LNCAP (cell line): ENCODE measurements around the gene CFAP43.

Experiments
- CTCF ChIP-seq: fragments of 450-650 bp; IDR thresholded peaks from 2 replicates; pipeline ENCODE4 v1.5.1; 2017; ENCODE audit warnings: mild to moderate bottlenecking

The CFAP43 gene

GRCh38 chr10:104104926-104105325 lies 127.2 kb downstream of the CFAP43 start:
- TF ChIP-seq CTCF, result no peak

- TF ChIP-seq CTCF, result no peak
These were observed 127.7 kb downstream of the CFAP43 start for GRCh38 chr10:104104418-104104817.

- no peak for TF ChIP-seq CTCF
These were observed 128.2 kb downstream of the CFAP43 start for GRCh38 chr10:104103956-104104355.

- no peak for TF ChIP-seq CTCF
These were observed 130.3 kb downstream of the CFAP43 start for GRCh38 chr10:104101902-104102301.

- TF ChIP-seq CTCF, result no peak
These were observed 131.4 kb downstream of the CFAP43 start for GRCh38 chr10:104100795-104101194.

GRCh38 chr10:104099941-104100340 lies 132.2 kb downstream of the CFAP43 start:
- no peak for TF ChIP-seq CTCF

GRCh38 chr10:104099269-104099668 lies 132.9 kb downstream of the CFAP43 start:
- TF ChIP-seq CTCF, result no peak

- no peak for TF ChIP-seq CTCF
These were observed 133.7 kb downstream of the CFAP43 start for GRCh38 chr10:104098358-104098925.
